B cell (primary cell): ENCODE measurements around the gene CRTC2.

ENCODE experiments used
- EZH2 ChIP-seq: IDR thresholded peaks from 2 replicates; pipeline ENCODE4 v1.6.1; 2012; ENCODE audit warnings: borderline replicate concordance, low read depth, mild to moderate bottlenecking, moderate library complexity, low read length; ENCODE audit not compliant: insufficient read depth, poor library complexity, severe bottlenecking
- TF ChIP-seq, protein P1 (sequence below): fragments of 200-600 bp; IDR thresholded peaks from one replicate; pipeline ENCODE4 v1.8.0; 2022; ENCODE audit warnings: antibody characterized with exemption, mild to moderate bottlenecking

- TF ChIP-seq, protein P1, sequence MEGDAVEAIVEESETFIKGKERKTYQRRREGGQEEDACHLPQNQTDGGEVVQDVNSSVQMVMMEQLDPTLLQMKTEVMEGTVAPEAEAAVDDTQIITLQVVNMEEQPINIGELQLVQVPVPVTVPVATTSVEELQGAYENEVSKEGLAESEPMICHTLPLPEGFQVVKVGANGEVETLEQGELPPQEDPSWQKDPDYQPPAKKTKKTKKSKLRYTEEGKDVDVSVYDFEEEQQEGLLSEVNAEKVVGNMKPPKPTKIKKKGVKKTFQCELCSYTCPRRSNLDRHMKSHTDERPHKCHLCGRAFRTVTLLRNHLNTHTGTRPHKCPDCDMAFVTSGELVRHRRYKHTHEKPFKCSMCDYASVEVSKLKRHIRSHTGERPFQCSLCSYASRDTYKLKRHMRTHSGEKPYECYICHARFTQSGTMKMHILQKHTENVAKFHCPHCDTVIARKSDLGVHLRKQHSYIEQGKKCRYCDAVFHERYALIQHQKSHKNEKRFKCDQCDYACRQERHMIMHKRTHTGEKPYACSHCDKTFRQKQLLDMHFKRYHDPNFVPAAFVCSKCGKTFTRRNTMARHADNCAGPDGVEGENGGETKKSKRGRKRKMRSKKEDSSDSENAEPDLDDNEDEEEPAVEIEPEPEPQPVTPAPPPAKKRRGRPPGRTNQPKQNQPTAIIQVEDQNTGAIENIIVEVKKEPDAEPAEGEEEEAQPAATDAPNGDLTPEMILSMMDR: no peak
- no peak for TF ChIP-seq EZH2
Observed at GRCh38 chr1:153990468-153991150, 32.2 kb upstream of the CRTC2 start, which contains the start of gene RPS27.
